Erythroblast (primary cell): ENCODE data around the gene COA1.
"Not testable (repeated sequence)": the region's sequence is repeated elsewhere in the genome, so short reads cannot be mapped to it uniquely, and the experiment has no call there.

Experiments used
- DNase-seq, 2 experiments: peaks; one replicate each; lab custom pipeline; 2025; lab: John Stamatoyannopoulos, UW
- GATA1 ChIP-seq: IDR thresholded peaks from 2 replicates; pipeline ENCODE4 v1.6.1; 2011; ENCODE audit warnings: low read depth, mild to moderate bottlenecking, control low read depth, low read length, moderate library complexity
- POLR2A ChIP-seq: IDR thresholded peaks from 2 replicates; pipeline ENCODE4 v1.6.1; 2011; ENCODE audit warnings: mild to moderate bottlenecking, low read length

COA1 gene

DNA sequence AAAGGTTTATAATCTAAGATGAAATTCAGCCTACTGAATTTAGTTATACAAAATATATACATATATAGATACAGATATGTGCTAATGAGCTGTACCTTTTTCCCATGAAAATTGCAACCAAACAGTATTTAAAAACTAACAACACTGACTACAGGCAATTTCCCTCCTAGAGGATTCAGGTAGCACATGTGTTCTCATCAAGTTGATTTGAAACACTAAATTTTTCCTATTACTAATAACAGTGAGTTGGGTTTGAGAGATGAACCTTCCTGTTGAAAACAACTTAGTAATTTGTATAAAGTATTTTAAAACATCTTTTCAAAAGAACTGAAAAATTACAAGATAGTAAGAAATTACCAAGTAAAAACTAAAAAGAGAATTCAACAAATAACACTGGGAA, 51.5 kb downstream of the COA1 start:
- no peak for TF ChIP-seq GATA1
- no peak for TF ChIP-seq POLR2A
- DNase-seq = no peak

DNA sequence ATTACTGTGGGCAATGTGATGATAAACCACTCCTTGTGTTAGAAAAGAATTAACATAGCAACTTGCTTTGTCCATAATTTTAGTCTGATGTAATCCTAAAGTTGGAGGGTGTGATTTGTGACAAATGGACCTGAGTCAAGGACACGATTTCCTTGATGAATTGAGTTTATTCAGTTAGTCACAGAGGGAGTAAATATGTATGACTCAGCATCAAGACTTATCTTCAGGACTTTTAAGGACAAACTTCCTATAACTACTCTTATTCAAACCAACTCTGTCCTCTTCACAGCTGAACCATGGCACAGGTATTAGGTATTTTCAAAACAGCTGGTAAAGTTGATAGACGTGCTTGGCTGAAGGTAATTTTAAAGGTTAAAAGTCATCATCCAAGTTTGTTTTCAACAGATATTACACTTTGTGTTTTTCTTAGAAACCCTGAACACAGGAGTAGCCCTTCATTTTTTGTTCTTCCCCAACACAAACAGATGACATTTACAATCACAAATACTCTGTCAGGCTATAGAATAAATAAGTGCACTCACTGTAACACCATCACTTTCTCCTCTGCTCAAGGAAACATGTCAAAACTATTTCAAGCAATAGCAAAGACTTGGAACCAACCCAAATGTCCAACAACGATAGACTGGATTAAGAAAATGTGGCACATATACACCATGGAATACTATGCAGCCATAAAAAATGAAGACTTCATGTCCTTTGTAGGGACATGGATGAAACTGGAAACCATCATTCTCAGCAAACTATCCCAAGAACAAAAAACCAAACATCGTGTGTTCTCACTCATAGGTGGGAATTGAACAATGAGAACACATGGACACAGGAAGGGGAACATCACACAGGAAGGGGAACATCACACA, 54.5 kb downstream of the COA1 start:
- peak; percentile 48 to 63 for DNase-seq
- TF ChIP-seq GATA1 (no peak), POLR2A (no peak)

DNA sequence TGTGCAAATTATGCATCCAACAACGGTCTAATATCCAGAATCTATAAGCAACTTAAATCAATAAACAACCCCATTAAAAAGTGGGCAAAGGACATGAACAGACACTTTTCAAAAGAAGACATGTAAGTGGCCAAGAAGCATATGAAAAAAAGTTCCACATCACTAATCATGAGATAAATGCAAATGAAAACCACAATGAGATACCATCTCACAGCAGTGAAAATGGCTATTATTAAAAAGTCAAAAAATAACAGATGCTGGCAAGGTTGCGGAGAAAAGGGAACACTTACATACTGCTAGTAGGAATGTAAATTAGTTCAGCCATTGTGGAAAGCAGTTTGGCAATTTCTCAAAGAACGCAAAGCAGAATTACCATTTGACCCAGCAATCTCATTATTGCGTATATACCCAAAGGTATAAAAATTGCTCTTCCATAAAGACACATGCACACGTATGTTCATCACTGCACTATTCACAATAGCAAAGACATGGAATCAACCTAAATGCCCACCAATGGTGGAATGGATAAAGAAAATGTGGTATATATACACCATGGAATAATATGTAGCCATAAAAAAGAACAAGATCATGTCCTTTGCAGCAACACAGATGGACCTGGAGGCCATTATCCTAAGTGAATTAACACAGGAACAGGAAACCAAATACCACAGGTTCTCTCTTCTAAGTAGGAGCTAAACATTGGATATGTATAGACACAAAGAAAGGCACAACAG, 55.9 kb downstream of the COA1 start:
- not testable (repeated sequence) for DNase-seq

DNA sequence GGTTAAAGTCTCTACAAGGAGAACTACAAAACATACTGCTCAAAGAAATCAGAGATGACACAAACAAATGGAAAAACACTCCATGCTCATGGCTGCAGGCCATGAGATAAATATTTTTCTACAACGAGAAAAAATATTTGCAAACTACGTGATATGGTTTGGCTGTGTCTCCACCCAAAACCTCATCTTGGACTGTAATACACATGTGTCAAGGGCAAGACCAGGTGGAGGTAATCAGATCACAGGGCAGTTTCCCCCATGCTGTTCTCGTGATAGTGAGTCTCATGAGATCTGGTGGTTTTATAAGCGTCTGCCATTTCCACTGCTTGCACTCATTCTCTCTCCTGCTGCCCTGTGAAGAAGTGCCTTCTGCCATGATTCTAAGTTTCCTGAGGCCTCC, 57.8 kb downstream of the COA1 start:
- peak in 1 of 2 experiments; percentile 22 for DNase-seq
- TF ChIP-seq POLR2A = no peak
- TF ChIP-seq GATA1 = no peak

GRCh38 chr7:43669286-43670081, 59.8 kb downstream of the COA1 start:
- no peak for DNase-seq

GRCh38 chr7:43668035-43668434, 61.3 kb downstream of the COA1 start:
- TF ChIP-seq GATA1 (no peak), POLR2A (no peak)
- no peak for DNase-seq

More at GRCh38 chr7:43669286-43670081, 59.8 kb downstream of the COA1 start:
- no peak for TF ChIP-seq GATA1
- TF ChIP-seq POLR2A = no peak

GRCh38 chr7:43666938-43667337, 62.4 kb downstream of the COA1 start:
- TF ChIP-seq GATA1 (no peak), POLR2A (no peak)

GRCh38 chr7:43664681-43665080, 64.6 kb downstream of the COA1 start:
- no peak for TF ChIP-seq POLR2A
- no peak for TF ChIP-seq GATA1
- DNase-seq = no peak

More at GRCh38 chr7:43666938-43667337, 62.4 kb downstream of the COA1 start:
- DNase-seq = no peak

DNA sequence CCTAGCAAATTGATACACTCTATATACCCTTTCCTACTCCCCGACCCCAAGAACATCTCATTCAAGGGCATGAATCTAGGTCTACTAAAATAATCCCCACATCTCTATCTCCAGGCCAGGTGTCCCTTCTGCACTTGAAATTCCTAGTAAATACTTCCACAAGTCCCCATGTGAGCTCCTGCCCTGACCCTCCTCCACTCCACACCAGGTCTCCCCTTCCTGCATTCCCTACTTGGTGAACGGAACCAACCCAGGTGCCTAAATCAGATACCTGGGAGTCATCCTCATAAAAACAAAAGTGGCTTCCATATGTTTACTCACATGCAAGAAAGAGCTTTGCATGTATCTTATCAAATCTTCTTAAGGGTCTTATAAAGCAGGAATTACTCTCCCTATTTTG, 69.2 kb downstream of the COA1 start:
- no peak for TF ChIP-seq POLR2A
- TF ChIP-seq GATA1 = no peak
- DNase-seq = no peak

DNA sequence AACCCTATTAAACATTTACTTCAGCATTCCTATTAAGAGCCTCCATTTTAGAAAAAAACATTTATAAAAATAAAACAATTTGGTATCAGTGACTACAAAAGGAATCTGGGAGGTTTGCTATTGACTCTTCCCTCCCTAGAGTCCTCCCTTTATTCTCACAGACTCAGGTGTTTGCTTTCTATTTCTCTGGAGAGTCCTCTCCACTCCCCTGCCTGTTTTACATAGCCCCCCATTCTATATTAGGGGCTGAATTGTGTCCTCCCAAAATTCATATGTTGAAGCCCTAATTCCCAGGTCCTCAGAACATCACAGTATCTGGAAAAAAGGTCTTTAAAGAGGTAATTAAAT, 69.8 kb downstream of the COA1 start:
- TF ChIP-seq POLR2A (no peak), GATA1 (no peak)

GRCh38 chr7:43658718-43659548, 70.4 kb downstream of the COA1 start:
- TF ChIP-seq POLR2A = no peak
- no peak for DNase-seq

More for the DNA sequence above, 69.8 kb downstream of the COA1 start:
- no peak for DNase-seq

- TF ChIP-seq GATA1 = no peak
- TF ChIP-seq POLR2A = no peak
- DNase-seq = no peak
These were observed 72.3 kb downstream of the COA1 start for GRCh38 chr7:43656997-43657396.

DNA sequence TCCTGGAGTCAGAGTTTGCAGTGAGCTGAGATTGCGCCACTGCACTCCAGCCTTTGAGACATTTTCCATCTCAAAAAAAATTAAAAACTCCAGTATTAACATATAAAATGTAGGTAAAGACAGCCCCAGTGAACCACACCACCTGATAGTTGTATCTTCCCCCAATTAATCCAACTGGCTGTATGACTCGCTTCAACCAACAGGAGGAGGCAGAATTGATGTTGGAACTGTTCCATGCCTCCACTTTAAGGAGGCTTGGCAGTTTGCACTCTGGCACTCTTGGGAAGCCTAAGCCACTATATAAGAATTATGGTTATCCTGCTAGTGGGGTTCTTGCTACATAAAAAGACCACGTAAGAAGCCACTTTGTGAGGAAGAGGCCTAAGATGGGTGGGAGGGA, 73.7 kb downstream of the COA1 start:
- no peak for DNase-seq
- no peak for TF ChIP-seq GATA1
- TF ChIP-seq POLR2A = no peak
